Measurements from ENCODE around the gene ATG101.

- no peak for TF ChIP-seq ZNF274 (CRISPR knock-in tag; IDR thresholded peaks at IDR 0.05)
- no peak for TF ChIP-seq ZNF703 (CRISPR knock-in tag; IDR thresholded peaks at IDR 0.05; ENCODE audit: borderline replicate concordance)
- no peak for TF ChIP-seq SP2 (CRISPR knock-in tag; IDR thresholded peaks at IDR 0.05)
- TF ChIP-seq, protein P1, sequence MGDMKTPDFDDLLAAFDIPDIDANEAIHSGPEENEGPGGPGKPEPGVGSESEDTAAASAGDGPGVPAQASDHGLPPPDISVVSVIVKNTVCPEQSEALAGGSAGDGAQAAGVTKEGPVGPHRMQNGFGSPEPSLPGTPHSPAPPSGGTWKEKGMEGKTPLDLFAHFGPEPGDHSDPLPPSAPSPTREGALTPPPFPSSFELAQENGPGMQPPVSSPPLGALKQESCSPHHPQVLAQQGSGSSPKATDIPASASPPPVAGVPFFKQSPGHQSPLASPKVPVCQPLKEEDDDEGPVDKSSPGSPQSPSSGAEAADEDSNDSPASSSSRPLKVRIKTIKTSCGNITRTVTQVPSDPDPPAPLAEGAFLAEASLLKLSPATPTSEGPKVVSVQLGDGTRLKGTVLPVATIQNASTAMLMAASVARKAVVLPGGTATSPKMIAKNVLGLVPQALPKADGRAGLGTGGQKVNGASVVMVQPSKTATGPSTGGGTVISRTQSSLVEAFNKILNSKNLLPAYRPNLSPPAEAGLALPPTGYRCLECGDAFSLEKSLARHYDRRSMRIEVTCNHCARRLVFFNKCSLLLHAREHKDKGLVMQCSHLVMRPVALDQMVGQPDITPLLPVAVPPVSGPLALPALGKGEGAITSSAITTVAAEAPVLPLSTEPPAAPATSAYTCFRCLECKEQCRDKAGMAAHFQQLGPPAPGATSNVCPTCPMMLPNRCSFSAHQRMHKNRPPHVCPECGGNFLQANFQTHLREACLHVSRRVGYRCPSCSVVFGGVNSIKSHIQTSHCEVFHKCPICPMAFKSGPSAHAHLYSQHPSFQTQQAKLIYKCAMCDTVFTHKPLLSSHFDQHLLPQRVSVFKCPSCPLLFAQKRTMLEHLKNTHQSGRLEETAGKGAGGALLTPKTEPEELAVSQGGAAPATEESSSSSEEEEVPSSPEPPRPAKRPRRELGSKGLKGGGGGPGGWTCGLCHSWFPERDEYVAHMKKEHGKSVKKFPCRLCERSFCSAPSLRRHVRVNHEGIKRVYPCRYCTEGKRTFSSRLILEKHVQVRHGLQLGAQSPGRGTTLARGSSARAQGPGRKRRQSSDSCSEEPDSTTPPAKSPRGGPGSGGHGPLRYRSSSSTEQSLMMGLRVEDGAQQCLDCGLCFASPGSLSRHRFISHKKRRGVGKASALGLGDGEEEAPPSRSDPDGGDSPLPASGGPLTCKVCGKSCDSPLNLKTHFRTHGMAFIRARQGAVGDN (CRISPR knock-in tag; IDR thresholded peaks at IDR 0.05) = no peak
- TF ChIP-seq YY1 (IDR thresholded peaks at IDR 0.05; ENCODE audit: insufficient read depth, insufficient replicate concordance, low read depth, low read length) = no peak
- TF ChIP-seq CTCF (CRISPR knock-in tag; IDR thresholded peaks at IDR 0.05) = no peak
- no peak for TF ChIP-seq SIN3B (IDR thresholded peaks at IDR 0.05; ENCODE audit: low read length)
- TF ChIP-seq CC2D1A (CRISPR knock-in tag; IDR thresholded peaks at IDR 0.05) = no peak
- no peak for TF ChIP-seq ZNF362 (CRISPR knock-in tag; IDR thresholded peaks at IDR 0.05; ENCODE audit: borderline replicate concordance)
- no peak for TF ChIP-seq DNMT1 (CRISPR knock-in tag; IDR thresholded peaks at IDR 0.05)
- no peak for TF ChIP-seq RFX5 (IDR thresholded peaks at IDR 0.05; ENCODE audit: low read depth, low read length)
- no peak for TF ChIP-seq JUND (CRISPR knock-in tag; IDR thresholded peaks at IDR 0.05)
- no peak for TF ChIP-seq TCF7L2 (IDR thresholded peaks at IDR 0.05; ENCODE audit: low read depth, low read length)
- no peak for TF ChIP-seq SATB2 (CRISPR knock-in tag; IDR thresholded peaks at IDR 0.05)
These were observed 36.2 kb upstream of the ATG101 start for GRCh38 chr12:52033446-52034140.

Measured in HepG2 (cell line).